Ishikawa (cell line): ENCODE results near the gene RSAD2.

ENCODE experiments used
- CREB1 ChIP-seq: IDR thresholded peaks from 2 replicates; pipeline ENCODE4 v1.6.1; 2012; ENCODE audit warnings: low read depth
- RAD21 ChIP-seq: IDR thresholded peaks from 2 replicates; pipeline ENCODE4 v1.6.1; 2012; ENCODE audit warnings: low read depth

DNA sequence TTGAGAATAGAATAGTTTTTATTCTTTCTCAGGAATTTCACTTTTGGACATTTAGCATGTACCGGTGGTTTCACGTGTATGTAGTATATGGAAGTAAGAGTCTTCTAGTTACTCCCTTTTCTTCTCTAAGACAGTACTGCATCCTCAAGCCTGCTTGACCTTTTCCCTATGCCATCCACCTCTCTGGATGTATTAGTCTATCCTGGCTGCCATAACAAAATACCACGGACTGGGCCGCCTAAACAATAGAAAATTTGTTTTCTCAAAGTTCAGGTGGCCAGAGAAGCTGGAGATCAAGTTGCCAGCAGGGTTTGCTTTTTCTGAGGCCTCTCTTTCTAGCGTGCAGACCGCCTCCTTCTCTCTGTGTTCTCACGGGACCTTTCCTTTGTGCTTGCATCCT, 10.6 kb upstream of the RSAD2 start:
- no peak for TF ChIP-seq RAD21
- TF ChIP-seq CREB1: no peak
